HL-60 (cell line): Measurements from ENCODE around the gene TGM5.
A peak's percentile ranks its signal among the peaks of the same experiment; 100 is the strongest.

Source experiments
- DNase-seq, 2 experiments: peaks; one replicate each; pipeline ENCODE4 v3.0.0-alpha.2; 2010 to 2020; ENCODE audit warnings: low read depth in 1 of 2, low spot score in 1 of 2
- H3K27ac ChIP-seq: fragments of 250-450 bp; sonication (Bioruptor Pico); replicated peaks from 2 replicates; pipeline ENCODE4 v1.5.1; 2020; ENCODE audit warnings: mild to moderate bottlenecking, moderate library complexity
- H3K27me3 ChIP-seq: fragments of 250-450 bp; sonication (Bioruptor Pico); 2 replicates; pipeline ENCODE4 v1.5.1; 2021; ENCODE audit warnings: mild to moderate bottlenecking, moderate library complexity; ENCODE audit not compliant: insufficient read depth, poor library complexity, severe bottlenecking
- H3K4me3 ChIP-seq: replicated peaks from 2 replicates; pipeline ENCODE4 v1.5.1; 2011; ENCODE audit warnings: mild to moderate bottlenecking, control low read depth, low read length; ENCODE audit not compliant: insufficient read depth
- CTCF ChIP-seq: IDR thresholded peaks from one replicate; pipeline ENCODE4 v1.5.1; 2011; ENCODE audit warnings: low read length, control low read depth, inconsistent platforms; ENCODE audit not compliant: insufficient read depth
- GABPA ChIP-seq: IDR thresholded peaks from 2 replicates; pipeline ENCODE4 v1.6.1; 2012; ENCODE audit warnings: low read depth
- POLR2AphosphoS5 ChIP-seq: IDR thresholded peaks from 2 replicates; pipeline ENCODE4 v1.6.1; 2012; ENCODE audit warnings: low read depth
- SPI1 ChIP-seq: IDR thresholded peaks from 2 replicates; pipeline ENCODE4 v1.6.1; 2012; ENCODE audit warnings: low read depth, mild to moderate bottlenecking, borderline replicate concordance
- TF ChIP-seq, protein P1 (sequence below): IDR thresholded peaks from 2 replicates; pipeline ENCODE4 v1.6.1; 2012; ENCODE audit warnings: low read depth; ENCODE audit not compliant: insufficient replicate concordance

TGM5 gene

GRCh38 chr15:43206054-43206453, 60.7 kb downstream of the TGM5 start:
- Histone ChIP-seq H3K4me3 (no peak overlapping the region), H3K27me3 (peaks cover 2% of the 10 kb centered on the region), H3K27ac (no peak overlapping the region)
- DNase-seq = no peak
- TF ChIP-seq CTCF (no peak), GABPA (no peak), SPI1 (no peak), POLR2AphosphoS5 (no peak)
- TF ChIP-seq, protein P1, sequence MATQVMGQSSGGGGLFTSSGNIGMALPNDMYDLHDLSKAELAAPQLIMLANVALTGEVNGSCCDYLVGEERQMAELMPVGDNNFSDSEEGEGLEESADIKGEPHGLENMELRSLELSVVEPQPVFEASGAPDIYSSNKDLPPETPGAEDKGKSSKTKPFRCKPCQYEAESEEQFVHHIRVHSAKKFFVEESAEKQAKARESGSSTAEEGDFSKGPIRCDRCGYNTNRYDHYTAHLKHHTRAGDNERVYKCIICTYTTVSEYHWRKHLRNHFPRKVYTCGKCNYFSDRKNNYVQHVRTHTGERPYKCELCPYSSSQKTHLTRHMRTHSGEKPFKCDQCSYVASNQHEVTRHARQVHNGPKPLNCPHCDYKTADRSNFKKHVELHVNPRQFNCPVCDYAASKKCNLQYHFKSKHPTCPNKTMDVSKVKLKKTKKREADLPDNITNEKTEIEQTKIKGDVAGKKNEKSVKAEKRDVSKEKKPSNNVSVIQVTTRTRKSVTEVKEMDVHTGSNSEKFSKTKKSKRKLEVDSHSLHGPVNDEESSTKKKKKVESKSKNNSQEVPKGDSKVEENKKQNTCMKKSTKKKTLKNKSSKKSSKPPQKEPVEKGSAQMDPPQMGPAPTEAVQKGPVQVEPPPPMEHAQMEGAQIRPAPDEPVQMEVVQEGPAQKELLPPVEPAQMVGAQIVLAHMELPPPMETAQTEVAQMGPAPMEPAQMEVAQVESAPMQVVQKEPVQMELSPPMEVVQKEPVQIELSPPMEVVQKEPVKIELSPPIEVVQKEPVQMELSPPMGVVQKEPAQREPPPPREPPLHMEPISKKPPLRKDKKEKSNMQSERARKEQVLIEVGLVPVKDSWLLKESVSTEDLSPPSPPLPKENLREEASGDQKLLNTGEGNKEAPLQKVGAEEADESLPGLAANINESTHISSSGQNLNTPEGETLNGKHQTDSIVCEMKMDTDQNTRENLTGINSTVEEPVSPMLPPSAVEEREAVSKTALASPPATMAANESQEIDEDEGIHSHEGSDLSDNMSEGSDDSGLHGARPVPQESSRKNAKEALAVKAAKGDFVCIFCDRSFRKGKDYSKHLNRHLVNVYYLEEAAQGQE = no peak

GRCh38 chr15:43204016-43204901, 62.5 kb downstream of the TGM5 start:
- H3K4me3 ChIP-seq = no peak overlapping the region
- H3K27ac ChIP-seq = no peak overlapping the region
- TF ChIP-seq, protein P1 = no peak
- peak; percentile 69 for TF ChIP-seq CTCF
- TF ChIP-seq GABPA = no peak
- DNase-seq = peak in 1 of 2 experiments; percentile 49
- H3K27me3 ChIP-seq = peaks cover 2% of the 10 kb centered on the region

DNA sequence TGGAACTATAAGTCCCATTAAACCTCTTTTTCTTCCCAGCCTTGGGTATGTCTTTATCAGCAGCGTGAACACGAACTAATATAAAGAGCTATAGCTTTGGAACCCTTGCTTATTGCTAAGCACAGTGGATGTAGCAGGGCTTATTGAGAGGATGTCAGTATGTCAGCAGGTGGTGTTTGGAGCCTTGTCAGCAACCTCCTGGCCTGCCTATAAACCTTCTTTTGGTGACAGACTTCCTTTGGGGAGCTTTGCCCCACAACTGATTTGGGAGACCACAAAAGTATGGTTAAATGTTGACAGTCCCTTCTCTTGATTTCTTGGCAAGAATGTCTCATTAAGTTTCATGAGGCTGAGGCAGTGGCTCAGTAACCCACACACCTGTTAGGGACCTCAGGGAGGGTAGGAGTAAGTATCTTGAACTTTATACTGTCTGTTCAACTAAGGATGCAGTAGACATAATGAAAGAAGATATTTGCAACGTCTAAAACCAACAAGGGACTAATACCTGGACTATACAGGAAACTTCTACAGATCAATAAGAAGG, 66.7 kb downstream of the TGM5 start:
- no peak overlapping the region for H3K4me3 ChIP-seq
- no peak for DNase-seq
- no peak overlapping the region for H3K27ac ChIP-seq
- H3K27me3 ChIP-seq = no peaks in the 10 kb centered on the region
- no peak for TF ChIP-seq POLR2AphosphoS5
- TF ChIP-seq, protein P1 = no peak
- TF ChIP-seq GABPA = no peak
- TF ChIP-seq SPI1 = no peak
- no peak for TF ChIP-seq CTCF
